HFFc6 (cell line): Measurements from ENCODE around the gene ZIC1. TPM values are rescaled to one million over a fixed set of nuclear protein-coding genes. Genes with fewer than 3 reads are reported as not detected.

Experiments used
- DNase-seq: peaks from one replicate; pipeline ENCODE4 v3.0.0-alpha.2; 2018
- H3K27ac Mint-ChIP-seq: 2 replicates; pipeline ENCODE4 v1.8.0; 2020; ENCODE audit warnings: mild to moderate bottlenecking, mixed read lengths
- H3K27me3 Mint-ChIP-seq: 2 replicates; pipeline ENCODE4 v1.8.0; 2021; ENCODE audit warnings: mild to moderate bottlenecking, moderate library complexity, mixed read lengths; ENCODE audit not compliant: insufficient read depth
- H3K36me3 Mint-ChIP-seq: 2 replicates; pipeline ENCODE4 v1.8.0; 2021; ENCODE audit warnings: low read depth, mixed read lengths
- H3K4me1 Mint-ChIP-seq: 2 replicates; pipeline ENCODE4 v1.8.0; 2020; ENCODE audit warnings: low read depth, mixed read lengths
- H3K4me3 Mint-ChIP-seq: 2 replicates; pipeline ENCODE4 v1.8.0; 2020; ENCODE audit warnings: mild to moderate bottlenecking, moderate library complexity, mixed read lengths
- H3K9me3 Mint-ChIP-seq: 2 replicates; pipeline ENCODE4 v1.8.0; 2020; ENCODE audit warnings: mild to moderate bottlenecking, mixed read lengths
- CTCF ChIP-seq: fragments of 200-600 bp; sonication (generic); IDR thresholded peaks from 2 replicates; pipeline ENCODE4 v1.5.0; 2021; ENCODE audit warnings: antibody characterized with exemption, mild to moderate bottlenecking
- total RNA-seq, 6 experiments: library from RNA; stranded (reverse); fragmentation: NEBNext Ultra II Directional; extraction: Animal tissue kit (Norgen Biotek cat#: 25700); gene quantifications; 2 replicates in 1 of 6; 3 replicates in 5 of 6; pipeline ENCODE4 v1.2.3, GENCODE V29; 2021

The ZIC1 gene
- total RNA-seq, 6 experiments from 2014 or later, result 0.43 to 1.0 (median 0.57) TPM

DNA sequence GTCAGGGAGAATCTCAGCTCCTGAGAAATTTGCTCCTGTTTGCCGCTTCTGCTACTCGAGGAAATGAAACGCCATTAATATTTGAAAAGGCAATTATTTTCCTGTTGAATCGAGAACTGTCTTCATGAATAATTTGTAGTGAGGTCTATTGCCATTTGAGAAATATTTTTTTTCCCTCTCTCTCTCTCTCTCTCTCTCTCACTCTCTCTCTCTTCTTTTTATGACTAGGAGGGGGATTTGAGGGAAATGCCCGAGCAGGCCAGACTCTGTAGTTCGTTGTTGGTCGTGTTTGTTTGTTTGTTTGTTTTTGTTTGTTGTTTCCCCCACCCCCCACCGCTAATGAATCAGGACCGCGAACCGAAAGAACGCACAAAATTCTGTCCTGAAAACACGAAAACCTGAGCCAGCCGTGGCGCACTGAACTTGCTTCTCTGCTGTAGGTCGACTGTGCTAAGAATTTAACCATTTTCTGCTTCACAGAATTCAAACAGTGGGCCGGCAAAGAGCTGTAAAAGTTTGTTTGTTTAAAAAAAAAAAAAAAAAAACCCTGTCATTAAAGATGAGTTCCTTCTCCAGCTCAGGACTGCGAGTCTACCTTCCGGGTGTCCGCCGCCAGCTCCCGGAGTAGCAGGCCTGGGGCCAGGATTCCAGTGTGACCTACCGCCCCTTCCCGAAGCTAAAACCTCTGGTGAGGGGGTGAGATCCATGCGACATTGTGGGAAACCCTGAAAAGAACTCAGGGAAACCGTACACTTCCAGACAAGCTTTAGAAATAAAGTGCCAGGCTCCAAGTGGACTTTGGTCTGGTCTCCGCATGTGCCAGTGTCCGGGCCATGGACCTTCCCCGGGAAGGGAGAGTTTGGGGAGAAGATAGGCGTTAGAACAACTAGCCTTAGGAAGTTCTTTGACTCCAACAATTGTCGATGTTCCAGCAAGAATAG lies 15.0 kb upstream of the ZIC1 start:
- peaks cover 58% of the 10 kb centered on the region for H3K27me3 Mint-ChIP-seq
- H3K4me3 Mint-ChIP-seq, result peak overlapping the region; percentile 69
- no peak for TF ChIP-seq CTCF
- peaks cover 16% of the 10 kb centered on the region for H3K36me3 Mint-ChIP-seq
- H3K9me3 Mint-ChIP-seq, result peaks cover 26% of the 10 kb centered on the region
- peak overlapping the region; percentile 52; the same call in 1 of the 2 replicates for H3K27ac Mint-ChIP-seq
- H3K4me1 Mint-ChIP-seq, result peaks cover 34% of the 10 kb centered on the region
- no peak for DNase-seq

DNA sequence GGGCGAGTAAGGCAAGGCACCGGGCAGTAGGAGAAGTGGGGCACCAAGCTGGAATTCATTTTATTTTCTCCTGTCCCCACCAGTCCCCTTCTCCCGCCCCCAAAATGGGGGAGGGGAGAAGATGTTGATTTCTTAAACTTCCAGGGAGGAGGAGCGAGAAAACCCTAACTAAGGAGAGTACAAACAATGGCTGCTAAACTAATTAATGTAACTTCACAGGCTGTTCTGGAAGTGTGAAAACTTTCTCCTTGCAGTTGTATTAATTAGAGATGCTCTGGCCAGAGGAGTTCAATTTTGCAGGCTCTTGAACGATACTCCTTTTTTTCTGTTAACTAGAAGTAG lies 14.3 kb upstream of the ZIC1 start:
- Mint-ChIP-seq H3K4me1 (peaks cover 34% of the 10 kb centered on the region), H3K4me3 (peak overlapping the region; percentile 50; the same call in 1 of the 2 replicates), H3K27ac (no peak overlapping the region), H3K36me3 (peaks cover 16% of the 10 kb centered on the region), H3K9me3 (peaks cover 26% of the 10 kb centered on the region), H3K27me3 (peaks cover 57% of the 10 kb centered on the region)
- no peak for TF ChIP-seq CTCF
- DNase-seq, result no peak

DNA sequence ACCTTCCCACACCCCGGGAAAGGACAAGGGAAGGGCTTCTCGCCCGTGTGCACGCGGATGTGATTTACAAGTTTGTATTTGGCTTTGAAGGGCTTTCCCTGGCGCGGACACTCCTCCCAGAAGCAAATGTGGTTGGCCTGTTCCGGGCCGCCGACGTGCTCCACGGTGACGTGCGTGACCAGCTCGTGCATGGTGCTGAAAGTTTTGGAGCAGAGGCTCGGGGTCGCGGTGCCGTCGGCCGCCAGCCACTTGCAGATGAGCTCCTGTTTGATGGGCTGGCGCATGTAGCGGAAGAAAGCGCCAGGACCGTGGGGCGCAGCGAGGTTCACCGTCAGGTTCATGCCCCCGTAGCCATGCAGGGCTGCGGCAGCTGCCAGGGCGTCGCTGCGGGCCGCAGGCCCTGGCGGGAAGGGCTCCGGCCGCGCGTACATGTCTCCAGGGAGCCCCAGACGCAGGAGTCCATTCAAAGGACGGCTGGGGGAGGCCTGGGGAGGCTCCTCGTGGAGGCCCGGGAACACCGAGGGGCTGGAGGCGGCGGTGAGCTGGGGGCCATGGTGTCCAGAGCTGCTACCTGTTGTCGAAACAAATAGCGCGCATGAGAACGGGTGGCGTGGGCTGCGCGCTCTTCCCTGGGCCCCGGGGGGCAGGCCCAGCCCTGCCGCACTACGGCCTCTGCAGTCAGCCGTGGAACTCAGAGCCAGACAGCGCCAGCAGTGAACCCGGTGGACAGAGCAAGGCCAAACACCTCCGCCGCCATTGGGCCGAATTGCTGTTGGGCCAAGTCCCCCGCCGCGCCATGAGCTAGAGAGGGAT lies 13.1 kb upstream of the ZIC1 start:
- Mint-ChIP-seq H3K4me3 (peak overlapping the region; percentile 50; the same call in 1 of the 2 replicates), H3K4me1 (peaks cover 34% of the 10 kb centered on the region), H3K36me3 (peaks cover 15% of the 10 kb centered on the region), H3K9me3 (peaks cover 18% of the 10 kb centered on the region), H3K27ac (no peak overlapping the region), H3K27me3 (peaks cover 46% of the 10 kb centered on the region)
- no peak for DNase-seq
- TF ChIP-seq CTCF, result no peak

- H3K4me3 Mint-ChIP-seq, result no peak overlapping the region
- H3K4me1 Mint-ChIP-seq, result peaks cover 28% of the 10 kb centered on the region
- H3K27me3 Mint-ChIP-seq, result peaks cover 42% of the 10 kb centered on the region
- TF ChIP-seq CTCF, result no peak
- H3K36me3 Mint-ChIP-seq, result peaks cover 12% of the 10 kb centered on the region; the same call in 1 of the 2 replicates
- no peak for DNase-seq
- no peak overlapping the region for H3K27ac Mint-ChIP-seq
- peaks cover 14% of the 10 kb centered on the region; the same call in 1 of the 2 replicates for H3K9me3 Mint-ChIP-seq
These were observed 12.5 kb upstream of the ZIC1 start for GRCh38 chr3:147396712-147397046.

- Mint-ChIP-seq H3K27ac (no peak overlapping the region), H3K4me3 (peak overlapping the region; percentile 24), H3K27me3 (peaks cover 42% of the 10 kb centered on the region), H3K36me3 (peaks cover 12% of the 10 kb centered on the region; the same call in 1 of the 2 replicates), H3K9me3 (peaks cover 14% of the 10 kb centered on the region; the same call in 1 of the 2 replicates), H3K4me1 (peaks cover 25% of the 10 kb centered on the region)
- DNase-seq, result no peak
- peak; percentile 11; the same call in 1 of the 2 replicates for TF ChIP-seq CTCF
These were observed 11.8 kb upstream of the ZIC1 start for GRCh38 chr3:147397155-147397874.
